NCI-H2081 (cell line): Measurements from ENCODE around the gene ACSL6.

ENCODE experiments used
- DNase-seq, 2 experiments: peaks; one replicate each; lab custom pipeline; 2025; lab: John Stamatoyannopoulos, UW

The ACSL6 gene

DNA sequence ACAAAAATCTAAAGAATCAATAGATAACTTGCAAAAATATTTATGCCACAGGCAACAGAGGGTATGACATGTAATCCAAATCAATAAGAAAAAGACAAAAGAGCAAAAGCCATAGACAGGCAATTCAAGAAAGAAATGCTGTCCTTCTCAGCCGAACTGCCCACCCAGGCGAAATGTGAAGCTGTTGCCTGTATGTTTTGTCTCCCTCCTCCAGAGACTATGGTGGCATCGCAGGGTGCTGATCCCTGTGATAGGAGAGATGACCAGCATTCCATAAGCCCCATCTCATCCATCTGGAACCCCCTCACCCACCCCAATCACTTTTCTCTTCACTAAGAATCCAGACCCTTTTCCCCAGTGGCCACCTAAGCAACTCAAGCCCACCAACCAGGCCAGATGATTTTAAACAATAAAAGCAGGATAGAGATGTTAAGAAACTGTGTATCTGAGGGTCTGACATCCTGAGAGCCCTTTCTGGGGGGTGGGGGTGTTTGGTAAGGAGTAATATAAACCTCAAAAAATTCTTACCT lies 5.3 kb upstream of the ACSL6 start:
- DNase-seq = no peak

DNA sequence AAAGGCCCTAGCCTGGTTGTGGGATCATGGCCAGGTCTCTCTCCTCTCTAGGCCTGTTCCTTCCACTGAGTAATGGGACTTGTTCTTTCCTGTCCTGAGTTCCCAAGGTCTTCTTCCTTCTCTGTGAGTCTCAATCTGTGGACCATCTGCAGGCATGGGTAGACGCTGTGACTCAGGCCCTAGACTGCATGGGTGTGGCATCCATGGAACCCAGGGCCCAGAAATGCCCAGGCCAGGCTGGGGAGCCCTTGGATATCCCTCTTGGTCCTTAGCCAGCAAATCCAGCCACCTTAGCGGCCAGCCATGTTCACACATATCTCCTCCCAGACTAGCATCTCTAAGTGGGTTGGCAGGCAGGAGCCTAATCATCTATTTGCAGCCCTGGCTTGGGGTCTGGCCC lies 2.3 kb upstream of the ACSL6 start:
- no peak for DNase-seq

DNA sequence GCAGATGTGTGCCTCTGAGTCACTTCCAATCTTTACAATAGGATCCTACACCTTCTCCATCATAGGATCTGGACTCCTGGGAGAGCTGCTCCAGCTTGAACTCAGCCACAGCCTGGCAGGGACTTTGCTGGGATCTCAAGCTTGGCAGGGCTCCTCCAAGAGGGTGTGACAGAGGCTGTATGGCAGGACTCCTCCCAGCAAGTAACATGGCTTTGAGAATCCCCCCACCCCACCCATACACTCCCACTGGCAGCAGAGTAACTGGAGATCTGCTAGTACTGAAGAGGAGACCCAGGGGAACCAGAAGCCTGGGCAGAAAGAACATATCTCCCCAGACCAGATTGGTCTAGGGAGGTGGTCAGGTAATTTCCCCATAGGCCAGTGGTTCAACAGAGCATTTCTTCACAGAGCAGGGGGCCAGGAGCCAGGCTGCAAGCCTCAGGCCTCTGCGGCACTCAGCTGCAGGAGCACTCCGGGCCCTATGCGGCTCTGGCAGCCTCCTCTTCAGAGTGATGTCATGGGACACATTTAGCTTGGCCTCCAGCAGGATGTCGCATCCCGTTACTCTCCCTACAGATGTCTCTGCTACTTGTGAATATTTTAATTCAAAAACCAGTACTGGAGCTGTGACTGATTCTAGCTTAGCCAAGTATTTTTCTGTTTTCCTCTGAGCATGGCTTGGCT lies 1.7 kb upstream of the ACSL6 start:
- no peak for DNase-seq

DNA sequence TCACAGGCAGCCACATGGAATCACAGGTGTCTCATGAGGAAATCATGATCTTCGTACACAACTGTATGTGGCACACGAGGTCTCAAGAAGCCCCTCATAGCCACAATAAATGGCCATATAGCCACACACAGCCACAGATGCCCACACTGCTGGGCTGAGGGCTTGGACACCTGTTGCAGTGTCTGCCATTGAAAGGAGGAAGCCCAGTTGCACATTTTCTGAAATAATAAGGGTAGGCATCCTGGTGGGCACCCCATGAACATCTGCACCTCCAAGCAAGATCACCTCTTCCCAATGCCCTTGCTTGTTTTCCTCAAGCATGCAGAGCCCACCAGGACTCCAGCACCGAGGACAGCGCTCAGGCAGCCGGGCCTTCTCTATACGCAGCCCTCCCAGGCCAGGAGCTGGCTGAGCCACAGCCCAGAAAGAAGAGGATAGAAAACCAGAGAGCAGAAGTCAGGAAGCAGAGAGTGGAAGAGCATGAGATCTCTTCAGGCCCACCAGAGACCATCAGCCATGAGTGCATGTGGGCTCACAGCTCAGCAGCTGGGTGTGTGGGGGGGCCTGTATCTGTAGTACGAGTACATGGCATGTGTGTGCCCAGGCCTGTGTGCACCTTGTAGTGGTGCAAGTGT lies 1.0 kb upstream of the ACSL6 start:
- no peak for DNase-seq

DNA sequence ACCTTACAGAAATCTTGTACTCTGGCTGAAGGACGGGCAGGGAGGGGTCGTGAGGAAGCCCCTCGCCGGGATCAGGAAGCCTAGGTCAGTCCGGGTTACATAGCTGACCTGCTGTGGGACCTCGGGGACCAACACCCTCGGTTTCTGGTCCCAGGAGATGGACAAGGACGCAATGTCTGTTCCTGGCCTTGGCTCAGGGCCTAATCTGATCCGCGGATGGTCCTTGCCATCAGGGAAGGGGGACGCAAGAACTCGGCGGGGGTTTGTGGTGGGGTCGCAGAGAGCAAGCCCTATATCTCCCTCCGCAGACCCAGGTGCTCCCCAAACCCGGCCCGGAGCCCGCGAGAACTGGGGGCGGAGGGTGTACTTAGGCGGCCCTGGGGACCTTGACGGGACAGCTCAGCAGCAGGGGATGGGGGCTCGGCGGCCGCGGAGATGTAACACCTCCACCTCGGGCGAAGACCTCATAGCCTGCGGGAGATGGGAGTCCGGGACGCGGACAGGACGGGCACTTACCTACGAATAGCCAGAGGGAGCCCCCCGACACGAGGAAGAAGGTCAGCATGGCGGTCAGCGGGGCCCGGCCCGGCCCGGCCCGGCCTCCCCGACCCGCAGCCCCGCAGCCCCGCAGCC lies 353 bp downstream of the ACSL6 start:
- DNase-seq = no peak

DNA sequence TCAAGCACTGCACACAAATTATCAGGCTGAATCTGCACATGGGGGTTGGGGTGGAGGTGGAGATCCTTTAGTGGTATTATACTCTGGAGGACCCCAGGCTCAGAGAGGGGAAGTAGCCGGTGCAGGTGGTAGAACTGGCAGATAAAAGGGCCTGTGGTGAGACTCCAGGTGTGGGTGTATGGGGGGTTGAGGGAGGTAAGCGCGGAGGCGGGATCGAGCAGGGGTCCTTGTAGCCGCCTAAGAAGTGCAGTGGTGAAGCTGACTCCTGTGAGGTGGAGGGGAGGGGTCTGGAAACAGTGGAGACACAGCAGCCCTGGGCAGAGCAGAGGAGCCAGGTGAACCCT lies 841 bp downstream of the ACSL6 start:
- no peak for DNase-seq

DNA sequence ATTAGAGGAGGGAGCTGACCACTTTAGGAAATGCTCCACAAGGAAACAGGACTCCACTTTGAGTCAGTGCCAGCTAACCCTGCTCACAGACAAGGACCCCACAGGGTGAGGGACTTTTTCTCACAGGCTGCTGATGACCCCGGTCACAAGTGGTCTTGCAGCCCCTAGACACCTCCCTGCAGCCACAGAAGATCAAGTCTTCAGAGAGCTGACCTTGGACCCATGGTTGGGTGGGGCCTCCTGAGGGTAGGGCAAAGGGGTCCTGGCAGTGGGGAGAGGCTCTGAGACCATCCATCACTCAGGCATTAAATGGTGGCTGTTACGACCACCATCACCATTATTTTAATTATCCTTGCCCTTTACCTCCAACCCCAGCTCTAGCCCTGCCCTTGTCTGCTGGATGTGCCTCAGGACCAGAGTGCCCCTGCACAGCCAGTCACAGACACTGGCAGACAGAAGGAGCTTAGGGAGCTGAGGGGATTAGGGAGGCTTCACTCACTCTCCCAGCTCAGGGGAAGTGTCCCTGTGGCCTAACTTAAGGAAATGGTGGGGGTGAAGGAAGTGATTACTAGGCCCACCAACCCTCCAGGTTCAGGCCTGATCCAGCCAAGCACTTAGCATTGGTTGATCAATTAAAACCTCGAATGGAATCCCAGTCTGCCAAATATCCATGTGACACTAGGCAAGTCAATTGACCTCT lies 1.6 kb downstream of the ACSL6 start:
- no peak for DNase-seq

DNA sequence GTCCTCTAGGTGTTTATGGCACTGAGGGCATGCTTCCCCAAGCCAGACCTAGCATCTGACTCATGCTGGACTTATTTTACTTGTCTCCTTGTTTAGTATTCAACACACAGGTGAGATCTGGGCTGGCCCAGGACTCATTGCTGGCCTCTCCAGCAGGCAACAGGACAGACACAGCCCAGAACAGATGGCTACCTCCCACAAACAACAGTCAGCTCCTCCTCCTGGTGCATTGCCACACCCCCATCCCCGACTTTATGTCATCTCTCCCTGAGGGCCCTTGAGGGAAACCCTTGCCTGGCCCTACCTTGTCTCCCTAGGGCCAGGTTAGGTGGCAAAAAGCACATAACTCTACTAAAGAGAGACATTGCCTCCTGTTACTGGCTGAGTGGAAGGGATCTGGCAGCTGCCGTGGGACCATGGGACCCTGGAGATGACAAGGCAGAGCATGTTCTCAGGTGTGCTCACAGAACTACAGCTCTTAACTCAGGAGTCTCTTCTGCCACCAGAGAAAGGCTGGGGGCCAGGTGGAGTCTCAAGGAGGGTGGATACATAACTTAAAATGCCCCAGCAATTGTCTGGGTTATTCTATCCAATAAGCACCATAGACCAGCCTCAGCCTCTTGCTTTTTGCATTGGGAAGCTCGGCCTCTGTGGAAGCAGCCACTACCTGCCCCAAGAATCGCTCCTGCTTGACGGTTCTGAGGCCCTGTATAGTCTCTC lies 2.3 kb downstream of the ACSL6 start:
- DNase-seq = no peak

DNA sequence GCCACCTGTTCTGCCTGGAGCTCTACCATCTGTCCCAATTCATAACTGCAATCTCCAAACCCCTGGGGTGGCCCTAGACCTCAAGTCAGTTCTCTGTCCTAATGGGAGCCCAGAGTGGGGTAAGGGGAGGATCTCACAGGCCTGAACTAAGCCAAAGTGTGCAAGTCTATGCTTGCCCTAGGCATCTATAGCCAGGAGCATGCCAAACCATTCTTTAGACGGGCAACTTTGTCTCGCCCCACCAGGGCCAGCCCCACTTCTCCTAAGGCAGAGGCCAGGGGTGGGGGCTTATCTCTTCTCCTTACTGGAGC lies 3.3 kb downstream of the ACSL6 start:
- no peak for DNase-seq

DNA sequence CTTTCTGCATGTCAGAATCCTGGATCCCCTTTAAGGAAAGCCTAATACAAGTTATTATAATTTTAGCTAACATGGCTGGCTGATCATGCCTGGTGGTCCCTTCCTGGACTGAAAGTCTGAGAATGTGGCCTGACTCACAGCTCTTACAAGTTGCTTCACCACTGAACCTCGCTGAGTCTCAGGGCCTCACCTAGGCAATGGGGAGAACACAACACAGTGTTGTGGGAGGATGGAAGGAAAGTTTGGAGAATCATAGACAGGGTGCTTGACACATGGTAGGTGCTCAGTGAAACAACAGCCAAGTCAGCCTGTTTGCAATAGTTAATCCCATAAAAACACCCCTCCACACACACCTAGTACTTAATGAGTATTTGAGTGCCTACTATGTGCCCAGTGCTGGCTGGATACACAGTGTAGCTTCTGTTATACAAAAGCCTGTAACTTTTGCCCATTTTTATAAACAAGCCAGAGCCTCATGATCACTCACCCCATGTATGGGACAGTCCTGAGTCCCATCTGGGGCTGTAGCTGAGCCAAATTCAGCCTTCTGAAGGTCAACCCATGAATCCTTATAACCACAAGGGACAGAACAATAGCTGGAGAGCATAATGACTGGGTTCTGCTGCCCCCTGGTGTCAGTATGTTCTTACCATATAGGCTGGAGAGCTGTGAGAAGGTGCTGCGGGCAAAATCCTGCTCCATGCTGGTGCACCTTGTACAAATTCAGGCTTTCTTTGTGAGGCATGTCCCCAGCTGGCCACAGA lies 3.9 kb downstream of the ACSL6 start:
- DNase-seq = peak; percentile 72

DNA sequence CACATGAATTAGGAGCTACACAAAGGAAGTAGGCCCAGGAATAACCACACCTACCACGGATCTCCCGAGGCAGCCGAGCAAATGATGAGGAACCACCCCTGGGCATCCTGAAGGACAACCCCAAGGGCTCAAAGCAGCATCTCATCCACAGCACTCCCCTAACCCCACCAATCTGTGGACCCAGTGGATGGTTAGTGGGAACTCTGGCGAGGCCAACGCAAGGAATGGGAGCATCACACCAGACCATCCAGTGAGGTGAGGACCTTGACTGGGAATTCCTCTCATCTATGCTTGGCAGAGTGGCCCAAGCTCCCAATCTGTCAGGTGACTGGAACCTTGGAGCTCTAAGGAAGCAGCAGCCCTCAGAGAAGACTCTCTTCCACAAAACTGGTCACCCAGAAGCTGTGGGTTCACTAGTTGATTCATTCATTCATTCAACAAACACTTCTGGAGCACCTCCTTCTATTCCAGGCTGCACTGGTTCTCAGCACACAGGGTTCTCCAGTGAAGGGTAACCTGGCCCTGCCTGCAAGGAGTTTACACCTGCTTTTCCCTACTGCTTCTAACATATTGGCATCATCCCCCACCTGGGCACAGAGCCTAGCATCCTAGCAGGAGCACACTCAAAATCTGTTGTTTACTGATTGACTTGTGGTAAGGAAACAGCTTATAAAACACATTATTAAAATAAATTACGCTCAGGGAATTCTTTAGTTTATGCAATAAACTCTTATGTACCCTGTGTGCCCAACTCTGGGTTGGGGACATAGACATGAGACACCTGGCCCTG lies 4.9 kb downstream of the ACSL6 start:
- DNase-seq = no peak

DNA sequence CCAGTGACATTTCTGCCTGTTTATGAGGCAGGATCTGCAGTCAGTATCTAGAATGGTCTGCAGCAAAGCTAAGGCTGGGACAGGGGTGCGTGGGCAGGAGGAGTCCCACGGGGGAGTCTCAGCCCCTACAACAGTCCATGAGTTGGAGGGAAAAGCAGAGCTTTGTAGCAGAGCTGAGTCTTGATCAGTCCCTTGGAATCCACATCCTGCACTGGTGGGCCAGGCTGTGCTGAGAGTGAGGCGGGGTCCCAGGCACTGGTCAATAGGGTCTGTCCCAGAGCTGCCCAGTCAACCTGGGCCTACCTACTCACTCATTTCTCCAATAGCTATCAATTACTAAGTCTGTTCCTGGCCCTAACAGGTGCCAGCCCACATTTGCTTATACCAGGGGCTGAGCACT lies 5.9 kb downstream of the ACSL6 start:
- DNase-seq = no peak

DNA sequence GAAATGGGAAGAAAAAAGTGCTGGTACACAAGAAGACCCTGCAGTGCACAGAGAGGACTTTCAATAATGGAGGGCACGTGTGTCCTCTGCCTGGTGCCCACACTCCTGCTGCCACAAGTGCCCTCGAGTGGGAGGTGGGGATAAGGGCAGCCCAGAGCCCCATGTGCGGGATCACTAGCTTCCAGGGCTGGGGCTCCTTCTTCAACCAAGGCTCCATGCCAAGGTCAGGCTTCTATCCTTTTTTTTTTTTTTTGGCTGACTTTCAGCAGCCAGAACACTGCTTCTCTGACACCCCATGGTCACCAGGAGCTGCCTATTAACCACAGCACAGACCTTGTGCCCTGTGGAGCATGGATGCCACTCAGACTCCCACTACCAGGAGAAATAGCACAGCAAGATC lies 7.5 kb downstream of the ACSL6 start:
- no peak for DNase-seq

DNA sequence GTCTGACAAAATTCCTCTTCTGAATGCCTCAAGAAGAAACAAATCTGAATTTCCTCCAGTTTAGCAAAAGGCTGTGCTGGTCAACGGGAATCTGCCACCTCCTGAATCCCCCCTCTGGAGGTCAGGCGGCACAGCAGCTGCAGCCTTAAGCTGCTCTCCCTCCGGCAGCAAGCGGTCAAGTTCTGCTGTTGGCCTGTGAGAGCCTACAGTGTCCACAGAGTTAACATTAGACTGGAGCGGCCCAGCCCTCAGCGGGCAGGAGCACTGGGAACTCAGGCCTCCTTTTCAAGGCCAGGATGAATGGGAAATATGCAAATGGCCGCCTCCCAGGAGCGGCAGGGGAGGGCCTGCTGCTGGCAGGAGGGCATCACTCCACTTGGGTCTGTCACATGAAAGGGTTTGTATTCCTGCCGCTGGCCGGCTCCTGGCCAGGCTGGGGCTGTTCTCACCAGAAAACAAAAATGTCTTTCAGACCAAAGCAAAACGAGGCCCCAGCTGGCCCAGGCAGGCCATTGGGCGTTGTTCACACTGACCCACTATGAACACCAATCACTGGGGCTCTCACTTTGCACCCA lies 8.2 kb downstream of the ACSL6 start:
- no peak for DNase-seq

DNA sequence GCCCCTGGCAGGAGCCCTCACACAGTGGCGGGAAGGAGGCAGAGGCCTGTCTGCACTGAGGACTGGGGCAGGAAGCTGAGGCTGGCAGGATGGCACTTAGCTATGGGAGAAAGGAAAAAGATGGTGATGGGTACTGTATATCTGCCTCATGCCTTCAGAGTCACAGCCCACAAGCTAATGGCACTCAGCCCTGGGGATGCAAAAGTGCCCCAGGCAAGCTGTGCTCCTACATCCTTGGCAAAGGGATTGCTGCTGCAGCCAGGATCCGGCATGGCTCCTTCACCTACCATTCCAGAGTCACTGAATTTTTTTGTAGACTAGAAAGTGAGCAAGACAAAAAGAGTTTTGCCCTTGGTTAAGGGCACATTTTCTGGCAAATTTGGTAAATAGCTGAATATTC lies 8.7 kb downstream of the ACSL6 start:
- DNase-seq = no peak

DNA sequence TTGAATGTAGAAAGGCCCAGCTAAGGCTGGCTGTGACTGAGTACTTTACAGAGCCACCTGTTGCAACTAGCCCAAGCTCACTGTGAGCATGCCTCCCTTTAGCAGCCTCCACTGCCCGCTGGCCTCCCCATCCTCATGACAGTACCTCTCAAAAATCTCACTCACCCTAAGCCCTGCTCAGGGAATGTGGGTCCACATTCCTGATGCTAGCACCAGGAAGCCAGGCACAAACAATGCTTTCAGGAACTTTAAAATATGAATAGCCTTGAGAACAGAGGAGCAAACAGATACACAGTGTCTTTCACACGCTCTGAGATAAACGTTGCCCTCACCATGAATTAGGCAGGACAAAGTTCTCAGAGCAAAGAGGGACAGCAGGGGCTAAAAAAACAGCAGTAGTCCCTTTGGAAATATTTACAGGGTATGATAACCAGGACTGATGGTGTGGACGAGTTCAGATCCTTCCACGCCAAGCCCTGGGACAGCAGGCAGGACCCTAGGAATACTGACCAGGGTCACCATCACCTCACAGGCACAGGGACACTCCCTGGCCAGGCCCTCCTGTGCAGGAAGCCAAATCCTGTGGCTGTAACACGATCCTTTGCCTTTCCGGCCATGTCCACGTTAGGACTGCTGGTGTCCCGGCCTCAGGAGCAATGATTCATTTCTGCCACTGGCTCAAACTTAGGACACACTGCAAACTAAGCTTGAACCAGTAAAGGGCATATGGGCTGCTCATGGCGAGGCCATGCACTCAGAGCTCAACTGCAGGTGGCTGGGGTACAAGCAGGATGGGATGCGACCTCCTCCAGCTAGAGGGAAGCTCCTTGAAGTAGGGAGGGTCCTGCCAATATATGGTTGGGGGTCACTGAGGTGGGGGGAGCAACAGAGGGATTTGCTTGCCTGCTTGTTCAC lies 9.6 kb downstream of the ACSL6 start:
- no peak for DNase-seq

DNA sequence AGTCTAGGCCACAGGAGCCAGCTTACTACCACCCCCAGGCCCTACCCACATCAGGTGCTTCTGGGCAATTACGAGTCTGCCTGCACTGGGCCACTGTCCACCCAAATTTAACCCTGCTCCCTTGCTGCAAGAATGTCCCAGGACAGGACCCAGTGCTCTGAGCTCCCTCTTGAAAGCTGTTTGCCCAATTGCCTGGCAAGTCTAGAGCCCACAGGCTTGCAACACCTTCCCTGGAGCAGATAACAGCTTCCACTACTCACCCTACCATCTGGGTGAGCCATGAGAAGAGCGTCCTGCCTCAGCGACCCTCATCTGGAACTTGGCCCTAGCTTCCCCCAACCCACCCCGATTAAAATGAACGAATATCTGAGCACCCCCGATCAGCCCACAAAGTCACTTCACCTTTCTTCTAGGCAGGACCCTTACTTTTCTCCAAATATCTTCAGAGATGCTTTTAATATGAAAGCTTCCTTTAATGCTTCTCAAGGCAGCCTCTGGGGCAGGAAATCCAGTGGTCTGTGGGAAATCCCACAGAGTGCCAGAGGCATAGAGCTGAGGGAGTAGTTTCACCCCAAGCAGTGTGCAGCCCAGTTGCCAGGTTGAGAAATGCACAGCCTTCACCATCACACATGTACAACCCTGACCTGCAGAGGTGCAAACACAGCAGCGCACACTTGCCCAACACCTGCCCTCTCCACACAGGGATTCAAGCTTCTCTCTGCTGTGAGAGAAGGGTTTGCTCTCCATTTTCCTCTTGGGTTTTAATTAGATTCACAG lies 10.6 kb downstream of the ACSL6 start:
- no peak for DNase-seq

DNA sequence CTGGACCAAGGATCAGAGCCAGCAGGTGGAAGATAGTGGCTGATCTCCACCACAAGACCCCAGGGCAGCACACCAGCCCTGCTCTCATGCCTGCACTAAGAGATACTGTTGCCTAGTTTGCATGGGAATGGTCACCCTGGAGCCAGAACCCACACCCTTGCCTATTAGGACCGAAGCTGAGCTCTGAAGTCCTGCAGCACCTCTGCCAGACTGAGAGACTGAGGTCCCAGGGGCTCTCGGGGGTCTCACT lies 11.3 kb downstream of the ACSL6 start:
- DNase-seq = no peak
